SK-N-SH (cell line): ENCODE data around the gene RHEBL1. TPM values are rescaled to one million over a fixed set of nuclear protein-coding genes. Genes with fewer than 3 reads are reported as not detected.

Experiments used
- CTCF ChIA-PET: fragments of 300-600, 350-600 bp; formaldehyde crosslinking; extraction: SDS; loops from one replicate; lab custom pipeline; 2021; lab: Yijun Ruan, JAX
- POLR2A ChIA-PET: fragments of 350-600 bp; sonication (Branson Sonifier 250); formaldehyde crosslinking; extraction: SDS; loops from one replicate; lab custom pipeline; 2020; ENCODE audit warnings: antibody characterized with exemption, inconsistent platforms; lab: Yijun Ruan, JAX
- DNase-seq: peaks from one replicate; pipeline ENCODE4 v3.0.0; 2012
- H2AFZ ChIP-seq: fragments of 200-600 bp; sonication (generic); 2 replicates; pipeline ENCODE4 v1.8.1; 2016; ENCODE audit warnings: antibody characterized with exemption, mild to moderate bottlenecking, low read depth
- H3F3A ChIP-seq: fragments of 200-600 bp; sonication (generic); replicated peaks from 2 replicates; pipeline ENCODE3; 2016; ENCODE audit warnings: antibody characterized with exemption, mild to moderate bottlenecking; ENCODE audit not compliant: insufficient read depth
- H3K27ac ChIP-seq, 2 experiments: fragments of 200-500 bp in 1 of 2; fragments of 200-600 bp in 1 of 2; sonication (Bioruptor generic) in 1 of 2; sonication (generic), shearing (Covaris generic) in 1 of 2; 2 replicates each; pipeline versions ENCODE4 v1.5.1 to v1.6.1; 2014 to 2016; ENCODE audit warnings: low read depth in 2 of 2, inconsistent platforms in 1 of 2, low read length in 1 of 2, mild to moderate bottlenecking in 1 of 2, mixed read lengths in 1 of 2
- H3K27me3 ChIP-seq: fragments of 200-600 bp; sonication (generic), shearing (Covaris generic); 2 replicates; pipeline ENCODE4 v1.6.1; 2016; ENCODE audit warnings: mixed run types; ENCODE audit not compliant: insufficient read depth
- H3K36me3 ChIP-seq, 2 experiments: fragments of 200-500 bp in 1 of 2; fragments of 200-600 bp in 1 of 2; sonication (Bioruptor generic) in 1 of 2; sonication (generic) in 1 of 2; replicated peaks in 1 of 2; 2 replicates each; pipeline versions ENCODE3 to v1.5.1; 2014 to 2016; ENCODE audit warnings: low read length in 1 of 2, mild to moderate bottlenecking in 1 of 2; ENCODE audit not compliant: insufficient read depth in 2 of 2, control insufficient read depth in 1 of 2
- H3K4me1 ChIP-seq, 2 experiments: fragments of 200-500 bp in 1 of 2; fragments of 200-600 bp in 1 of 2; sonication (Bioruptor generic) in 1 of 2; sonication (generic), shearing (Covaris generic) in 1 of 2; 2 replicates each; pipeline versions ENCODE4 v1.5.1 to v1.6.1; 2014 to 2016; ENCODE audit warnings: low read depth in 1 of 2, low read length in 1 of 2, mixed run types in 1 of 2; ENCODE audit not compliant: insufficient read depth in 2 of 2, control insufficient read depth in 1 of 2
- H3K4me2 ChIP-seq: fragments of 200-600 bp; sonication (generic), shearing (Covaris generic); 2 replicates; pipeline ENCODE4 v1.6.1; 2017; ENCODE audit warnings: mixed run types
- H3K4me3 ChIP-seq, 2 experiments: fragments of 200-500 bp in 1 of 2; fragments of 200-600 bp in 1 of 2; sonication (Bioruptor generic) in 1 of 2; sonication (generic), shearing (Covaris generic) in 1 of 2; 2 replicates each; pipeline versions ENCODE4 v1.5.1 to v1.8.1; 2014 to 2016; ENCODE audit warnings: low read depth in 2 of 2, inconsistent platforms in 1 of 2, low read length in 1 of 2, mild to moderate bottlenecking in 1 of 2, mixed read lengths in 1 of 2, moderate library complexity in 1 of 2
- H3K79me2 ChIP-seq: fragments of 200-600 bp; sonication (generic); 2 replicates; pipeline ENCODE4 v1.8.1; 2017; ENCODE audit warnings: mild to moderate bottlenecking; ENCODE audit not compliant: insufficient read depth
- H3K9ac ChIP-seq: fragments of 200-600 bp; sonication (generic); 2 replicates; pipeline ENCODE4 v1.6.1; 2017; ENCODE audit warnings: mixed run types
- H3K9me2 ChIP-seq: fragments of 200-600 bp; sonication (generic); 2 replicates; pipeline ENCODE4 v1.6.1; 2017; ENCODE audit warnings: mixed run types
- H3K9me3 ChIP-seq: fragments of 200-600 bp; sonication (generic); 2 replicates; pipeline ENCODE4 v1.6.1; 2017; ENCODE audit warnings: mixed run types, mild to moderate bottlenecking, moderate library complexity
- H4K20me1 ChIP-seq: fragments of 200-600 bp; sonication (generic); 2 replicates; pipeline ENCODE4 v1.6.1; 2017; ENCODE audit warnings: mild to moderate bottlenecking, mixed run types; ENCODE audit not compliant: insufficient read depth
- CHD2 ChIP-seq: fragments of 150-350 bp; IDR thresholded peaks from 2 replicates; pipeline ENCODE4 v1.6.1; 2018; ENCODE audit warnings: low read length; ENCODE audit not compliant: partially characterized antibody
- FOXJ3 ChIP-seq: sonication (generic); formaldehyde crosslinking; IDR thresholded peaks from 2 replicates; pipeline ENCODE4 v1.5.1; 2020; ENCODE audit warnings: mild to moderate bottlenecking, missing genetic modification reagents
- GABPA ChIP-seq: IDR thresholded peaks from 2 replicates; pipeline ENCODE4 v1.4.0; 2012; ENCODE audit warnings: low read depth, mild to moderate bottlenecking
- GATA2 ChIP-seq: sonication (generic); formaldehyde crosslinking; IDR thresholded peaks from 2 replicates; pipeline ENCODE4 v1.5.0; 2020; ENCODE audit warnings: mild to moderate bottlenecking, missing genetic modification reagents
- MXI1 ChIP-seq: IDR thresholded peaks from 2 replicates; pipeline ENCODE4 v1.6.1; 2012; ENCODE audit warnings: mild to moderate bottlenecking, low read depth, low read length, improper control_type of control experiment
- RXRA ChIP-seq: IDR thresholded peaks from 2 replicates; pipeline ENCODE4 v1.4.0; 2012; ENCODE audit warnings: low read depth, mild to moderate bottlenecking, borderline replicate concordance
- SIN3A ChIP-seq: IDR thresholded peaks from 2 replicates; pipeline ENCODE4 v1.6.1; 2012; ENCODE audit warnings: low read depth, mild to moderate bottlenecking, low read length, moderate library complexity, borderline replicate concordance
- SMC3 ChIP-seq: IDR thresholded peaks from 2 replicates; pipeline ENCODE4 v1.6.1; 2012; ENCODE audit warnings: low read depth, low read length, improper control_type of control experiment
- WGBS: methylation state at CpG from one replicate; pipeline ENCODE4 v1.1.6; 2017; ENCODE audit warnings: low lambda C conversion rate; 5-methylcytosine and 5-hydroxymethylcytosine counted together
- polyA plus RNA-seq, 3 experiments: library from polyadenylated mRNA; depleted of rRNA; stranded (reverse); fragments of >200 nt; gene quantifications; 2 replicates each; pipeline ENCODE4 v1.2.3, GENCODE V29; 2012
- TF ChIP-seq, protein P1 (sequence below): IDR thresholded peaks from 2 replicates; pipeline ENCODE4 v1.4.0; 2012; ENCODE audit warnings: low read depth, borderline replicate concordance
- TF ChIP-seq, protein P2 (sequence below): fragments of 200-600 bp; sonication (generic); IDR thresholded peaks from 2 replicates; pipeline ENCODE4 v1.6.1; 2017; ENCODE audit warnings: antibody characterized with exemption, mild to moderate bottlenecking, moderate library complexity
- TF ChIP-seq, protein P3 (sequence below): fragments of 150-350 bp; IDR thresholded peaks from 2 replicates; pipeline ENCODE4 v1.6.1; 2016; ENCODE audit warnings: mild to moderate bottlenecking, low read depth, low read length
- TF ChIP-seq, protein P4 (sequence below): IDR thresholded peaks from 2 replicates; pipeline ENCODE4 v1.4.0; 2012; ENCODE audit warnings: low read depth

RHEBL1 gene
- polyA plus RNA-seq, 1 of the 3 experiments (the other 2 are of a cell fraction) = 2.2 TPM

DNA sequence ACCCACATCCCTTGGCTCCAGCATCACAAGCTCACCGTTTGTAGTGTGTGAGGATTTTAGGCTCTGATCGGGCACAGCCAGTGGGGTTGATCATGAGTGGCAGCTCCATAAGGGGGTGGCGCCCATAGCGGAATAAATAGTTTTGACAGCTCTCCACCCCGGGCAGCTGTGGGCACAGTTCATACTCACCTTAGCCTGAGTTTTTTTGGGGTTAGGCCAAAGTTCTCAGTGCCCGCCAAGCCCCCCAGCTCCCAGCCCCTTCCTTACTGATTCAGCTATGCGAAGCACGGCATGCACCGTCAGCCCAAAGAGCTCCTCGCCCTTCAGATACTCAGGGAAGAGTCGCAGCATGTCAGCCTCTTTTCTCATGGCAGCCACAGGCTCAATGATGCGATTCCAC, 45.2 kb downstream of the RHEBL1 start:
- no peak for DNase-seq
- peaks cover 0 to 4% of the 10 kb centered on the region in 2 experiments; a peak in 2 of 4 replicates for H3K4me1 ChIP-seq
- POLR2A ChIA-PET = no interaction called here
- H3K4me3 ChIP-seq = no peak overlapping the region
- CTCF ChIA-PET = interaction anchor here (1.0 kb wide), 1 partner anchor 14 kb away, joined by 3 read pairs; no protein-coding TSS in a partner anchor
- no peaks in the 10 kb centered on the region for H3K27me3 ChIP-seq
- H3K36me3 ChIP-seq = peaks cover 42 to 77% of the 10 kb centered on the region in 2 experiments
- H3K4me2 ChIP-seq = no peak overlapping the region
- peaks cover 19% of the 10 kb centered on the region for H3F3A ChIP-seq
- H2AFZ ChIP-seq = no peak overlapping the region
- H3K9me2 ChIP-seq = no peaks in the 10 kb centered on the region
- no peaks in the 10 kb centered on the region for H3K79me2 ChIP-seq
- no peaks in the 10 kb centered on the region for H4K20me1 ChIP-seq
- 88% methylated on average over 12 of the region's 12 CpGs for WGBS
- H3K27ac ChIP-seq = no peak overlapping the region
- no peak for TF ChIP-seq GATA2
- TF ChIP-seq GABPA = no peak
- TF ChIP-seq RXRA = no peak
- no peak for TF ChIP-seq FOXJ3 (CRISPR knock-in tag)
- TF ChIP-seq, protein P1, sequence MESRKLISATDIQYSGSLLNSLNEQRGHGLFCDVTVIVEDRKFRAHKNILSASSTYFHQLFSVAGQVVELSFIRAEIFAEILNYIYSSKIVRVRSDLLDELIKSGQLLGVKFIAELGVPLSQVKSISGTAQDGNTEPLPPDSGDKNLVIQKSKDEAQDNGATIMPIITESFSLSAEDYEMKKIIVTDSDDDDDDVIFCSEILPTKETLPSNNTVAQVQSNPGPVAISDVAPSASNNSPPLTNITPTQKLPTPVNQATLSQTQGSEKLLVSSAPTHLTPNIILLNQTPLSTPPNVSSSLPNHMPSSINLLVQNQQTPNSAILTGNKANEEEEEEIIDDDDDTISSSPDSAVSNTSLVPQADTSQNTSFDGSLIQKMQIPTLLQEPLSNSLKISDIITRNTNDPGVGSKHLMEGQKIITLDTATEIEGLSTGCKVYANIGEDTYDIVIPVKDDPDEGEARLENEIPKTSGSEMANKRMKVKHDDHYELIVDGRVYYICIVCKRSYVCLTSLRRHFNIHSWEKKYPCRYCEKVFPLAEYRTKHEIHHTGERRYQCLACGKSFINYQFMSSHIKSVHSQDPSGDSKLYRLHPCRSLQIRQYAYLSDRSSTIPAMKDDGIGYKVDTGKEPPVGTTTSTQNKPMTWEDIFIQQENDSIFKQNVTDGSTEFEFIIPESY = no peak
- TF ChIP-seq, protein P2, sequence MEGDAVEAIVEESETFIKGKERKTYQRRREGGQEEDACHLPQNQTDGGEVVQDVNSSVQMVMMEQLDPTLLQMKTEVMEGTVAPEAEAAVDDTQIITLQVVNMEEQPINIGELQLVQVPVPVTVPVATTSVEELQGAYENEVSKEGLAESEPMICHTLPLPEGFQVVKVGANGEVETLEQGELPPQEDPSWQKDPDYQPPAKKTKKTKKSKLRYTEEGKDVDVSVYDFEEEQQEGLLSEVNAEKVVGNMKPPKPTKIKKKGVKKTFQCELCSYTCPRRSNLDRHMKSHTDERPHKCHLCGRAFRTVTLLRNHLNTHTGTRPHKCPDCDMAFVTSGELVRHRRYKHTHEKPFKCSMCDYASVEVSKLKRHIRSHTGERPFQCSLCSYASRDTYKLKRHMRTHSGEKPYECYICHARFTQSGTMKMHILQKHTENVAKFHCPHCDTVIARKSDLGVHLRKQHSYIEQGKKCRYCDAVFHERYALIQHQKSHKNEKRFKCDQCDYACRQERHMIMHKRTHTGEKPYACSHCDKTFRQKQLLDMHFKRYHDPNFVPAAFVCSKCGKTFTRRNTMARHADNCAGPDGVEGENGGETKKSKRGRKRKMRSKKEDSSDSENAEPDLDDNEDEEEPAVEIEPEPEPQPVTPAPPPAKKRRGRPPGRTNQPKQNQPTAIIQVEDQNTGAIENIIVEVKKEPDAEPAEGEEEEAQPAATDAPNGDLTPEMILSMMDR = no peak
- TF ChIP-seq SMC3 = no peak
- no peak for TF ChIP-seq CHD2
- TF ChIP-seq, protein P3, sequence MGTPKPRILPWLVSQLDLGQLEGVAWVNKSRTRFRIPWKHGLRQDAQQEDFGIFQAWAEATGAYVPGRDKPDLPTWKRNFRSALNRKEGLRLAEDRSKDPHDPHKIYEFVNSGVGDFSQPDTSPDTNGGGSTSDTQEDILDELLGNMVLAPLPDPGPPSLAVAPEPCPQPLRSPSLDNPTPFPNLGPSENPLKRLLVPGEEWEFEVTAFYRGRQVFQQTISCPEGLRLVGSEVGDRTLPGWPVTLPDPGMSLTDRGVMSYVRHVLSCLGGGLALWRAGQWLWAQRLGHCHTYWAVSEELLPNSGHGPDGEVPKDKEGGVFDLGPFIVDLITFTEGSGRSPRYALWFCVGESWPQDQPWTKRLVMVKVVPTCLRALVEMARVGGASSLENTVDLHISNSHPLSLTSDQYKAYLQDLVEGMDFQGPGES = no peak
- TF ChIP-seq MXI1 = no peak
- TF ChIP-seq SIN3A = no peak
- TF ChIP-seq, protein P4, sequence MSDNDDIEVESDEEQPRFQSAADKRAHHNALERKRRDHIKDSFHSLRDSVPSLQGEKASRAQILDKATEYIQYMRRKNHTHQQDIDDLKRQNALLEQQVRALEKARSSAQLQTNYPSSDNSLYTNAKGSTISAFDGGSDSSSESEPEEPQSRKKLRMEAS = no peak
- no peaks in the 10 kb centered on the region for H3K9me3 ChIP-seq
- no peak overlapping the region for H3K9ac ChIP-seq
